ENCODE results near the gene ABHD4.

- TF ChIP-seq CTCF (IDR thresholded peaks at IDR 0.05), result no peak
- no peak for TF ChIP-seq EP300 (IDR thresholded peaks at IDR 0.05)
- TF ChIP-seq POLR2A (IDR thresholded peaks at IDR 0.05; ENCODE audit: low read depth), result no peak
These were observed 34.1 kb upstream of the ABHD4 start for GRCh38 chr14:22563987-22564386.
